ENCODE data around the gene ABCD3.
"Not testable (repeated sequence)": the region's sequence is repeated elsewhere in the genome, so short reads cannot be mapped to it uniquely, and the experiment has no call there.

The ABCD3 gene

DNA sequence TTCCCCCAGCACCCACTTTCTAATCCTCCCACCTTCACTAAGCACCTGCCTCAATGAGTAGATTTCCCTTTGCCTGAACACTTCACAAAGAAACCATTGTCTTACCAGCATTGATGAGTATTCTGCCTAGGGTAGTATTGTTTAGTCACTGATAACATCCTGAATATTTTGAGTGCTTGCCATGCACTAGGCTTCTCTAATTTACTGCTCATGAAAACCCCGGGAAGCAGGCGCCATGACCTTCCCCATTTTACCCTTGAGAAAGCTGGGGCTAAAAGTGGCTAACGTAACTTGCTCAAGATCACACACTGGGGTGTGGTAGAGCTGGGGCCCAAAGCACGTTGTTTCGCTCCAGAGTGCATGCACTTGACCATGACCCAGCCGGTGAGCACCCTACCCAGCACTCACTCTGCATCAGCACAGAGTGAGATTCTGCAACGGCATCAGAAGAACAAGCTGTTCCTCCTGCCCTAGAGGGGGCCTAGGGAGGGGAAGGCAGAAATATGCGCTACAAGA, 133.9 kb downstream of the ABCD3 start:
- no peak for DNase-seq

DNA sequence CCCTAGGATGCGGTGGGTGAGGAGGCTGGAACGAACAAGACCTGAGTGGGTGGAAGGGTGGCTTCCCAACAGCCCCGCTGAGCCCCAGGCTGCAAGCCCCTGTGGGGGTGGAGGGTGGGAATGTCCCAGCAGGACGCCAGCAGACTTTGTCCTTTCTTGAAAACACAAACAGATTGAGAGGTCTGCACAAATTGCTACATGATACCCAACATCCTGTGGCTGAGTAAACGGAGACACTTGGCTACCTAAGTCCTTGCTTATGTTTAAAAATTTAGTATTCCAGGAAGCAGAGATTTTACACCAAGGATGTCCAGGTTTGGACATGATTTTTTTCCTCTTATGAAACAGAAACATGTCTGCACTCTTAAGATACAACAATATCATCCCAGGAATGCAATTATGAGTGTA, 135.1 kb downstream of the ABCD3 start:
- DNase-seq: no peak

DNA sequence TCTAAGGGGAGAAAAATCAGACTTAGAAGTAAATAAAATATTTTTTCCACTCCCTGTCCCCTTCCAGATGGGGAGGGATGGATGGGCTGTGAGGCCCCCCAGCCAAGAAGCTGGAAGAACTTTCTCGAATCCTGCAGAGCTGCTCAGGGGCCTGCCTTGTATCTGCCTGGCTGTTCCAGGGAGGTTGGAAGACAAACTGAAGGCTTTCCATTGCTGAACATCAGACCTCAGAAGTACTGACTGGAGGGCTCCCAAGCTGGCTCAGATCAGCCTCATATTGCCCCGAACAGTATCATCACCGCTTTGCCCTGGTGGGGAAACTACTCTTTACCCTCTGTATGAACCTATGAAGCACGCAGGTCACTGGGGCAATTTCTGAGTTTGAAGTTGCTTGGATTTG, 135.7 kb downstream of the ABCD3 start:
- no peak for DNase-seq

DNA sequence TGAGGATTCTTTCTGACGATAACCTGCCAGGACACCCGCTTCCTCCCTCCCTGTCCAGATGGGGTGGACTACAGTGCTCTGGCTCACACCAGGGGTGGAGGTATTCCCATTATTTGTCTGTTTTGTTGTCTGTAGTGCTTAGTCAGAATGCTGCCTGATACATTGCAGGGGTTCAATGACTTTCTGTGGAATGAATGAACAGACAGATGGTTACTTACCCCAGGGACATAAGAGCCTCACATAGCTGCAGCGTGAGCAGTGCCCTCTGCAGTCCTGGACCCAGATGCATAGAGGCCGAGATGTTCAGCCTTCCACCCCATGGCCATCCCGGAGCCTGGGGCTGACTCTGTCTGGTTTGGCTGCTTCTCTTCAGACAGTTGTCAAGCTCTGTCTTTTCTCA, 136.4 kb downstream of the ABCD3 start:
- DNase-seq: no peak

DNA sequence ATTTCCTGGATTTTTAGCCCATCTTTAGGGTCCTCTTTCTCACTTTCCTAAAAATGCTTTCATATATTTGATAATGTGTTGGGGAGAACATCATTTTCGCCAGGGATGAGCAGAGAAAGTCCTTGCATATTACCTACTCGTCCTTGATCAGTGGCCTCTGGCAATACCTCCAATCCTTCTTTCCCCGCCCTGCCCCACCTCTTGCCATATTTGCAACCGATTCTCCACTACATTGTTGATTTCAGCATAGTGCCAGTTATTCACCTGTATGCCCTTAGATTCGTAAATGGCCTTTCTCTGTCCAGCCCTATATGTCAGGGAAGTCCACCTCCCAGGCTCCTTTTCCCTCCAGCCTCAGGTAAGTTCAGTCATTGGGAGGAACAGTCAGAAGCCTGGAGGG, 136.9 kb downstream of the ABCD3 start:
- no peak for DNase-seq

DNA sequence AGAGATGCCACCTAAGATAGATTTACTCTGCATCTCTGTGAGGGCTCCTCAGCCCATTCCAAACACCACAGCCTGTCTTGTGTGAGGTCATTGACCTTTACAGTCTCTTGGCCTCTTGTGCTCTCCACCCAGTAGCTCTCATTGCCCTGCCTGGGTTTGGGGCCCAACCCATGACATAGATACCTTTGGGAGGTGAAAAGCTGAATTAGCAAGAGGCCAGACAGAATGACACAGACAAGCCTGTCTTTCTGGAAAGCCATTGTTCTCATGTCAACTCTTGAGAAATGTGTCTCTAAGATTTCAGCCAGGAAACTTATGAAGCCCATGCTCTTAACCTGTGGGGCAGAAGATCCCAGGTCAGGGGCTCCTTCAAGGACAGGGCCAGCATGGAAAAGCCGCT, 141.7 kb downstream of the ABCD3 start:
- DNase-seq: no peak

DNA sequence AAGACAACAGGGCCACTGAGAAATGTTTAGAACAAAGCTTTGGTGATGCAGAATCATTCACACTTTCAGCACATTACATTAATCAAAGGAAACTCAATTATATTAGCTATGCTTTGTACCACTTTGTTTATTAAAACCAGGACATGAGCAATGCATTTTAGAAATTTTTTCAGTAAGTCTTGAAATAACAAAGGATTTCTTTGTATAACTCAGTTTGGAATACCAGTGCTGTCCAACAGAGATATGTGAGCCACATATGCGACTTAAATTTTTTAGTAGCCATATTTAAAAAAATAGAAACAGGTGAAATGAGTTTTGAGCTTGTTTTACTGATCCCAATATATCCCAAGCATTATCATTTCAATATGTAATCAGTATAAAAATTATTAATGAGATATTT, 142.1 kb downstream of the ABCD3 start:
- DNase-seq: no peak

DNA sequence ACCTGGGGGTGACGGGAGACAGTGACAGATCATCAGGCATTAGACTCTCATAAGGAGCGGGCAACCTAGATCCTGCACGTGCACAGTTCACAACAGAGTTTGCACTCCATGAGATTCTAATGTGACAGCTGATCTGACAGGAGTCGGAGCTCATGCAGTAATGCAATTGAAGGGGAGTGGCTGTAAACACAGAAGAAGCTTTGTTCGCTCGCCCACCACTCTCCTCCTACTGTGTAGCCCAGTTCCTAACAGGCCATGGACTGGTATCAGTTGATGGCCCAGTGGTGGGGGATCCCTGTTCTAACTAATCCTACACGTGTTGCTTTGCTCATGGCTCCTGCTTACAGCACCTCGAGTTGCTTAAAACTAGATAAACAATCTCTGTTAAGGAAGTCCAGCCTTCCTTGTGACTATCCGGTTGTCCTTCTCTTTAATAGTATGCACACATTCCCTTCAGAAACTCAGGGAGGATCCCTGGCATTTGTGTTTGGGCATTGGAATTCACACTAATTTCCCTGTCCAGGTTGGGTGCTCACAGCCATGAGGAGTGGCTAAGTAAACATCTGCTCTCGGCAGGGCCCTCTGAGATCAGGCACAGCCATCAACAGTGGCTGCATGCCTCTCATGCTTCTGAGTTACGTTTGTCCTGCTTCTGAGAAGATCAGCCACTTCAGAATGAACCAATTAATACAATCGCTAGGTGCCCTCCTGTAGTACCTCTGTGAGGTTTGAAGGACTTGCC, 144.5 kb downstream of the ABCD3 start:
- no peak for DNase-seq

DNA sequence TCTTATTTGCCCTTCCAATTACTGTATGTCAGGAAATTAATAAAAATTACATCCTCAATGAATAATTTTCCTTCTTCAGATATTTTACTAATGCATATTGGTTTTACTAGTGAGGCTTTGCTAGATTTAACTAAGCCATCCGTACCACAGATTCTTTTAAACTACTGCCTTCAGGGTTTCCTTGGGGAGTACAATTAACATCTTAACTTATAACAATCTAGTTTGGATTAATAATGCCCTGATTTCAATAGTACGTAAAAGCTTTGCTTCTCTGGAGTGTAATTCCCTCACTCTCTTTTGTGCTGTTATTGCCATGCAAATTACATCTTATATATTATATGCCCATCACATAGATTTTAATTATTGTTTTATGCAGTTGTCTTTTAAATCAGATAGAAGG, 147.7 kb downstream of the ABCD3 start:
- no peak for DNase-seq

DNA sequence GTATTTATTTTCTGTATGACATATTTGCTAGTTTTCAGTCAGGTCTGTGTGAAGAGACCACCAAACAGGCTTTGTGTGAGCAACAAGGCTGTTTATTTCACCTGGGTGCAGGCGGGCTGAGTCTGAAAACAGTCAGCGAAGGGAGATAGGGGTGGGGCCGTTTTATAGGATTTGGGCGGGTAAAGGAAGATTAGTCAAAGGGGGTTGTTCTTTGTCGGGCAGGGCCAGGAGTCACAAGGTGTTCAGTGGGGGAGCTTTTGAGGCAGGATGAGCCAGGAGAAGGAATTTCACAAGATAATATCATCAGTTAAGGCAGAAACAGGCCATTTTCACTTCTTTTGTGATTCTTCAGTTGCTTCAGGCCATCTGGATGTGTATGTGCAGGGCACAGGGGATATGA, 148.2 kb downstream of the ABCD3 start:
- DNase-seq: not testable (repeated sequence)

DNA sequence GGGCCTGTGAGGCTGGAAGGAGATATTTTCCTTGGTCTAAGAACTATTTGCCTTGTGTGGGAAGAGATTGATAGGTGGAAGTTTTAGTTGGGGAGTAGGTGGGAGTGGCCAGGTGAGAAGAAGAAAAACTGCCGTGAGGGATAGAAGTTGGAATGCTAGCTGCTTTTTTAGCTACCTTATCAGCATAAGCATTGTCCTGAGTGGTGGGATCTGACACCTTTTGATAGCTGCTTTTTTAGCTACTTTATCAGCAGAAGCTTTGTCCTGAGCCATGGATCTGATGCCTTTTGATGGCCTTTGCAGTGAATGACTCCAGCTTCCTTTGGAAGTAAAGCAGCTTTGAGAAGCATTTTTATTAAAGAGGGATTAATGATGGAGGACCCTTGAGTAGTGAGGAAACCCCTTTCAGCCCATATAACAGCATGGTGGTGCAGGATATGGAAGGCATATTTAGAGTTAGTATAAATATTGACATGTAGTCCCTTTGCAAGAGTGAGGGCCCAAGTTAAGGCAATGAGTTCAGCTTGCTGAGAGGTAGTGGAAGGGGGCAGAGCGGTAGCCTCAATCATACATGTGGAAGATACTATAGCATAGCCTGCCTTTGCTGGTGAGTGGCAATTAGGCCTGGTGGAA, 149.9 kb downstream of the ABCD3 start:
- DNase-seq: not testable (repeated sequence)

All from inflammatory macrophage (primary cell).